Astrocyte (in vitro differentiated cells and primary cell): ENCODE measurements around the gene GNAO1. TPM values are rescaled to one million over a fixed set of nuclear protein-coding genes. Genes with fewer than 3 reads are reported as not detected.
A peak's percentile ranks its signal among the peaks of the same experiment; 100 is the strongest.

ENCODE experiments used
- DNase-seq: peaks from one replicate; pipeline ENCODE4 v3.0.0-alpha.2; 2010; ENCODE audit warnings: low read depth
- FAIRE-seq: peaks from 2 replicates; lab custom pipeline; 2011; peaks lifted over from hg19 to GRCh38; lab: Jason Lieb, UNC
- H2AFZ ChIP-seq: 2 replicates; pipeline ENCODE4 v1.6.0; 2012; ENCODE audit warnings: low read depth, low read length, inconsistent platforms
- H3K27ac ChIP-seq: 2 replicates; pipeline ENCODE4 v1.5.1; 2011; ENCODE audit warnings: low read depth, low read length, inconsistent platforms
- H3K27me3 ChIP-seq: 2 replicates; pipeline ENCODE4 v1.6.0; 2011; ENCODE audit warnings: low read length, inconsistent platforms; ENCODE audit not compliant: insufficient read depth
- H3K36me3 ChIP-seq: 2 replicates; pipeline ENCODE4 v1.5.1; 2011; ENCODE audit warnings: low read length, inconsistent platforms; ENCODE audit not compliant: insufficient read depth
- H3K4me1 ChIP-seq: 2 replicates; pipeline ENCODE4 v1.5.1; 2011; ENCODE audit warnings: low read length, inconsistent platforms; ENCODE audit not compliant: insufficient read depth
- H3K4me2 ChIP-seq: 2 replicates; pipeline ENCODE4 v1.6.0; 2012; ENCODE audit warnings: low read length, inconsistent platforms
- H3K4me3 ChIP-seq: 2 replicates; pipeline ENCODE4 v1.5.1; 2011; ENCODE audit warnings: low read depth, mild to moderate bottlenecking, low read length, inconsistent platforms; ENCODE audit not compliant: insufficient read depth
- H3K79me2 ChIP-seq: 2 replicates; pipeline ENCODE4 v1.6.0; 2012; ENCODE audit warnings: mild to moderate bottlenecking, low read length, inconsistent platforms; ENCODE audit not compliant: insufficient read depth
- H3K9ac ChIP-seq: 2 replicates; pipeline ENCODE4 v1.6.0; 2012; ENCODE audit warnings: mild to moderate bottlenecking, low read length, inconsistent platforms
- H3K9me3 ChIP-seq: 2 replicates; pipeline ENCODE4 v1.5.1; 2012; ENCODE audit warnings: low read depth, mild to moderate bottlenecking, low read length, inconsistent platforms; ENCODE audit not compliant: insufficient read depth
- H4K20me1 ChIP-seq: 2 replicates; pipeline ENCODE4 v1.6.0; 2012; ENCODE audit warnings: low read length, inconsistent platforms; ENCODE audit not compliant: insufficient read depth
- H3K27ac Mint-ChIP-seq: one replicate; pipeline ENCODE4 v1.8.0; 2021; ENCODE audit warnings: mild to moderate bottlenecking, mixed read lengths; ENCODE audit not compliant: unreplicated experiment
- H3K27me3 Mint-ChIP-seq: one replicate; pipeline ENCODE4 v1.8.0; 2021; ENCODE audit warnings: low read depth, mixed read lengths; ENCODE audit not compliant: unreplicated experiment
- H3K36me3 Mint-ChIP-seq: one replicate; pipeline ENCODE4 v1.8.0; 2021; ENCODE audit warnings: low read depth, mixed read lengths; ENCODE audit not compliant: unreplicated experiment
- H3K4me1 Mint-ChIP-seq: one replicate; pipeline ENCODE4 v1.8.0; 2021; ENCODE audit warnings: low read depth, mixed read lengths; ENCODE audit not compliant: unreplicated experiment
- H3K4me3 Mint-ChIP-seq: one replicate; pipeline ENCODE4 v1.8.0; 2021; ENCODE audit warnings: mild to moderate bottlenecking, moderate library complexity, mixed read lengths; ENCODE audit not compliant: unreplicated experiment
- H3K9me3 Mint-ChIP-seq: one replicate; pipeline ENCODE4 v1.8.0; 2021; ENCODE audit warnings: mild to moderate bottlenecking, mixed read lengths; ENCODE audit not compliant: unreplicated experiment
- CTCF ChIP-seq: IDR thresholded peaks from 2 replicates; pipeline ENCODE4 v1.5.1; 2011; ENCODE audit warnings: low read depth, mild to moderate bottlenecking, inconsistent platforms, low read length, moderate library complexity; ENCODE audit not compliant: insufficient read depth
- EZH2 ChIP-seq: IDR thresholded peaks from 2 replicates; pipeline ENCODE4 v1.6.1; 2012; ENCODE audit warnings: mild to moderate bottlenecking, low read length, inconsistent platforms; ENCODE audit not compliant: insufficient read depth
- total RNA-seq: library from RNA; stranded (reverse); gene quantifications from 2 replicates; pipeline ENCODE4 v1.2.1, GENCODE V29; 2021

GNAO1 gene
- total RNA-seq, 1 donor from 2014 or later, result 1.7 TPM

GRCh38 chr16:56273615-56274014 lies 82.3 kb downstream of the GNAO1 start:
- H3K36me3 ChIP-seq, result no peaks in the 10 kb centered on the region
- no peaks in the 10 kb centered on the region for H3K9me3 ChIP-seq
- no peak overlapping the region for H3K27ac ChIP-seq
- Mint-ChIP-seq H3K4me1 (peaks cover 15% of the 10 kb centered on the region), H3K36me3 (no peaks in the 10 kb centered on the region), H3K9me3 (peaks cover 17% of the 10 kb centered on the region), H3K4me3 (no peak overlapping the region), H3K27me3 (peaks cover 12% of the 10 kb centered on the region), H3K27ac (no peak overlapping the region)
- DNase-seq (no peak), FAIRE-seq (no peak)
- no peak overlapping the region for H3K4me3 ChIP-seq
- no peak overlapping the region for H2AFZ ChIP-seq
- H3K79me2 ChIP-seq, result no peaks in the 10 kb centered on the region
- peaks cover 15% of the 10 kb centered on the region for H3K4me1 ChIP-seq
- H3K4me2 ChIP-seq, result no peak overlapping the region
- H3K9ac ChIP-seq, result no peak overlapping the region
- no peaks in the 10 kb centered on the region for H3K27me3 ChIP-seq
- no peaks in the 10 kb centered on the region for H4K20me1 ChIP-seq
- TF ChIP-seq CTCF, result no peak
- no peak for TF ChIP-seq EZH2

GRCh38 chr16:56274369-56274768 lies 83.1 kb downstream of the GNAO1 start:
- FAIRE-seq, result no peak
- no peaks in the 10 kb centered on the region for H3K9me3 ChIP-seq
- Mint-ChIP-seq H3K9me3 (peaks cover 14% of the 10 kb centered on the region), H3K36me3 (no peaks in the 10 kb centered on the region), H3K4me1 (peaks cover 12% of the 10 kb centered on the region), H3K27ac (no peak overlapping the region), H3K4me3 (no peak overlapping the region), H3K27me3 (peaks cover 15% of the 10 kb centered on the region)
- H3K27me3 ChIP-seq, result no peaks in the 10 kb centered on the region
- H4K20me1 ChIP-seq, result no peaks in the 10 kb centered on the region
- no peak overlapping the region for H3K4me2 ChIP-seq
- H3K79me2 ChIP-seq, result no peaks in the 10 kb centered on the region
- H3K9ac ChIP-seq, result no peak overlapping the region
- no peak for TF ChIP-seq EZH2
- TF ChIP-seq CTCF, result no peak
- no peak overlapping the region for H3K4me3 ChIP-seq
- no peaks in the 10 kb centered on the region for H3K36me3 ChIP-seq
- no peak for DNase-seq
- H3K27ac ChIP-seq, result no peak overlapping the region
- peaks cover 12% of the 10 kb centered on the region for H3K4me1 ChIP-seq
- H2AFZ ChIP-seq, result no peak overlapping the region

GRCh38 chr16:56275076-56275475 lies 83.8 kb downstream of the GNAO1 start:
- Histone ChIP-seq H3K9ac (no peak overlapping the region), H3K79me2 (no peaks in the 10 kb centered on the region), H3K27ac (no peak overlapping the region), H3K4me2 (no peak overlapping the region), H4K20me1 (no peaks in the 10 kb centered on the region), H3K4me3 (no peak overlapping the region), H3K9me3 (no peaks in the 10 kb centered on the region), H2AFZ (no peak overlapping the region), H3K4me1 (peaks cover 5% of the 10 kb centered on the region), H3K36me3 (no peaks in the 10 kb centered on the region), H3K27me3 (no peaks in the 10 kb centered on the region)
- FAIRE-seq (no peak), DNase-seq (peak; percentile 52)
- Mint-ChIP-seq H3K27me3 (peaks cover 20% of the 10 kb centered on the region), H3K9me3 (peaks cover 13% of the 10 kb centered on the region), H3K4me1 (peaks cover 6% of the 10 kb centered on the region), H3K27ac (no peak overlapping the region), H3K4me3 (no peak overlapping the region), H3K36me3 (no peaks in the 10 kb centered on the region)
- no peak for TF ChIP-seq CTCF
- TF ChIP-seq EZH2, result no peak
